Endothelial cell of umbilical vein (primary cell): ENCODE data around the gene ZDHHC11B. TPM values are rescaled to one million over a fixed set of nuclear protein-coding genes. Genes with fewer than 3 reads are reported as not detected.

ENCODE experiments used
- BruUV-seq: library from RNA; stranded (reverse); fragments of 400-500 nt; replicated peaks from 2 replicates; lab custom pipeline; 2021; lab: Mats Ljungman, UMichigan
- CTCF ChIA-PET: fragments of 300-600, 350-600 bp; sonication (Branson Sonifier 250); formaldehyde crosslinking; loops from one replicate; lab custom pipeline; 2021; ENCODE audit warnings: antibody characterized with exemption, inconsistent platforms; lab: Charles Lee
- POLR2A ChIA-PET: fragments of 300-600, 350-600 bp; sonication (Branson Sonifier 250); formaldehyde crosslinking; loops from one replicate; lab custom pipeline; 2021; ENCODE audit warnings: antibody characterized with exemption, inconsistent platforms; lab: Charles Lee
- DNase-seq: peaks from one replicate; pipeline ENCODE4 v3.0.0-alpha.2; 2011; ENCODE audit warnings: low read depth, low spot score
- FAIRE-seq: peaks from 2 replicates; lab custom pipeline; 2011; peaks lifted over from hg19 to GRCh38; lab: Jason Lieb, UNC
- H2AFZ ChIP-seq: 2 replicates; pipeline ENCODE4 v1.6.0; 2012; ENCODE audit warnings: low read depth, low read length, control low read depth, inconsistent platforms
- H3K27ac ChIP-seq: 2 replicates; pipeline ENCODE4 v1.5.1; 2011; ENCODE audit warnings: low read depth, mild to moderate bottlenecking, control low read depth, low read length, moderate library complexity; ENCODE audit not compliant: insufficient read depth
- H3K27me3 ChIP-seq, 2 experiments: 2 replicates each; pipeline versions ENCODE4 v1.6.0 to v1.6.1; 2011; ENCODE audit warnings: low read length in 2 of 2, mixed read lengths in 1 of 2; ENCODE audit not compliant: control insufficient read depth in 2 of 2, insufficient read depth in 2 of 2
- H3K36me3 ChIP-seq, 2 experiments: 2 replicates in 1 of 2; 3 replicates in 1 of 2; pipeline ENCODE4 v1.5.1; 2011; ENCODE audit warnings: low read length in 2 of 2, mild to moderate bottlenecking in 1 of 2, moderate library complexity in 1 of 2; ENCODE audit not compliant: control insufficient read depth in 2 of 2, insufficient read depth in 2 of 2; ENCODE audit errors: extremely low read depth in 1 of 2
- H3K4me1 ChIP-seq: 3 replicates; pipeline ENCODE4 v1.5.1; 2011; ENCODE audit warnings: mild to moderate bottlenecking, low read length; ENCODE audit not compliant: control insufficient read depth, insufficient read depth; ENCODE audit errors: extremely low read depth
- H3K4me2 ChIP-seq: 2 replicates; pipeline ENCODE4 v1.6.1; 2011; ENCODE audit warnings: low read length, control low read depth, mixed read lengths; ENCODE audit not compliant: insufficient read depth
- H3K4me3 ChIP-seq, 3 experiments: fragments of 200-600 bp in 1 of 3; sonication (generic), shearing (Covaris generic) in 1 of 3; replicated peaks in 1 of 3; 2 replicates each; pipeline ENCODE4 v1.5.1; 2011 to 2016; ENCODE audit warnings: control low read depth in 3 of 3, low read length in 3 of 3, mild to moderate bottlenecking in 2 of 3, inconsistent platforms in 1 of 3, low read depth in 1 of 3, moderate library complexity in 1 of 3; ENCODE audit not compliant: insufficient read depth in 1 of 3
- H3K79me2 ChIP-seq: 2 replicates; pipeline ENCODE4 v1.6.0; 2012; ENCODE audit warnings: low read length, inconsistent platforms; ENCODE audit not compliant: control insufficient read depth, insufficient read depth
- H3K9ac ChIP-seq: replicated peaks from 2 replicates; pipeline ENCODE3; 2011; ENCODE audit warnings: low read length, control low read depth; ENCODE audit not compliant: insufficient read depth; ENCODE audit errors: extremely low read depth
- H3K9me1 ChIP-seq: replicated peaks from 3 replicates; pipeline ENCODE4 v1.6.0; 2011; ENCODE audit warnings: mild to moderate bottlenecking, low read length; ENCODE audit not compliant: control insufficient read depth, insufficient read depth; ENCODE audit errors: extremely low read depth
- H3K9me3 ChIP-seq: replicated peaks from 2 replicates; pipeline ENCODE4 v1.5.1; 2012; ENCODE audit warnings: low read length, inconsistent platforms; ENCODE audit not compliant: control insufficient read depth, insufficient read depth
- H4K20me1 ChIP-seq: replicated peaks from 2 replicates; pipeline ENCODE3; 2011; ENCODE audit warnings: mild to moderate bottlenecking, low read length; ENCODE audit not compliant: control insufficient read depth, insufficient read depth; ENCODE audit errors: extremely low read depth
- EZH2 ChIP-seq: IDR thresholded peaks from 2 replicates; pipeline ENCODE4 v1.6.1; 2012; ENCODE audit warnings: borderline replicate concordance, low read depth, mild to moderate bottlenecking, moderate library complexity, low read length, inconsistent platforms; ENCODE audit not compliant: severe bottlenecking
- FOS ChIP-seq: IDR thresholded peaks from 2 replicates; pipeline ENCODE4 v1.6.1; 2011; ENCODE audit warnings: mild to moderate bottlenecking, low read length, moderate library complexity, borderline replicate concordance; ENCODE audit not compliant: insufficient read depth
- GATA2 ChIP-seq: IDR thresholded peaks from 2 replicates; pipeline ENCODE4 v1.7.0; 2011; ENCODE audit warnings: low read depth, mild to moderate bottlenecking, moderate library complexity, mixed read lengths, low read length; ENCODE audit not compliant: insufficient read length, insufficient read depth
- JUN ChIP-seq: IDR thresholded peaks from 2 replicates; pipeline ENCODE4 v1.6.1; 2011; ENCODE audit warnings: borderline replicate concordance, low read depth; ENCODE audit not compliant: insufficient read length, insufficient read depth
- MAX ChIP-seq: IDR thresholded peaks from 2 replicates; pipeline ENCODE4 v1.6.1; 2011; ENCODE audit not compliant: insufficient read depth, insufficient read length
- MYC ChIP-seq: IDR thresholded peaks from one replicate; pipeline ENCODE4 v1.6.1; 2011; ENCODE audit warnings: mild to moderate bottlenecking, low read depth, low read length
- POLR2A ChIP-seq: IDR thresholded peaks from 2 replicates; pipeline ENCODE4 v1.6.1; 2012; ENCODE audit warnings: low read depth, mild to moderate bottlenecking, control low read depth, low read length
- dilution Hi-C: fragments of 300-500 bp; cut with MboI; formaldehyde crosslinking; loops from one replicate; pipeline ENCODE4 v1.15.0; 2019; ENCODE audit warnings: low sequenced_read_pairs; ENCODE audit not compliant: extremely low pct_ligation_motif_present
- intact Hi-C: fragments of 100-400 bp; cut with micrococcal nuclease; formaldehyde crosslinking; loops from one replicate; pipeline ENCODE4 v1.10.0; 2022
- polyA plus RNA-seq, 4 experiments: library from polyadenylated mRNA; depleted of rRNA in 3 of 4; stranded (reverse) in 3 of 4; unstranded in 1 of 4; fragments of >200 nt; gene quantifications; 2 replicates each; pipeline versions ENCODE4 v1.2.1 to v1.2.3, GENCODE V29; 2011 to 2012; ENCODE audit warnings: missing spikeins in 1 of 4
- total RNA-seq: library from RNA; stranded (reverse); gene quantifications from 2 replicates; pipeline ENCODE4 v1.2.3, GENCODE V29; 2021

Gene ZDHHC11B
- total and polyA plus RNA-seq, 2 donors (not counting 3 experiments of a cell fraction or from before 2014, with no cell fraction given), result not detected

GRCh38 chr5:761854-762710 is 22.4 kb downstream of the ZDHHC11B start:
- Histone ChIP-seq H3K4me3 (no peak overlapping the region), H4K20me1 (no peaks in the 10 kb centered on the region), H3K27ac (no peak overlapping the region), H3K4me2 (no peak overlapping the region), H3K36me3 (no peaks in the 10 kb centered on the region), H3K27me3 (no peaks in the 10 kb centered on the region), H2AFZ (no peak overlapping the region), H3K9ac (no peak overlapping the region), H3K4me1 (no peaks in the 10 kb centered on the region), H3K9me3 (no peaks in the 10 kb centered on the region), H3K9me1 (no peaks in the 10 kb centered on the region), H3K79me2 (no peaks in the 10 kb centered on the region)
- no TSS peak for BruUV-seq
- ChIA-PET POLR2A (no interaction called here), CTCF (interaction anchor here (1.0 kb wide), 1 partner anchor 9 kb away, joined by 3 read pairs; no protein-coding TSS in a partner anchor)
- dilution Hi-C loops, result no loop called here
- FAIRE-seq (no peak), DNase-seq (no peak)
- TF ChIP-seq POLR2A, result no peak
- no peak for TF ChIP-seq EZH2
- no peak for TF ChIP-seq MYC
- no peak for TF ChIP-seq GATA2
- TF ChIP-seq JUN, result no peak
- TF ChIP-seq FOS, result no peak
- no peak for TF ChIP-seq MAX
- intact Hi-C loops, result no loop called here
